Suprapubic skin (tissue), 4 donors: ENCODE results near the gene NPAS3. TPM values are rescaled to one million over a fixed set of nuclear protein-coding genes. Genes with fewer than 3 reads are reported as not detected.

Experiments used
- DNase-seq, 2 donors: peaks; one replicate each; pipeline ENCODE4 v3.0.0-alpha.2; 2019; ENCODE audit warnings: low spot score in 2 of 2
- H3K27ac ChIP-seq: fragments of 200-600 bp; sonication (generic); one replicate; pipeline ENCODE4 v1.5.1; 2019
- H3K27me3 ChIP-seq: fragments of 200-600 bp; sonication (generic); one replicate; pipeline ENCODE4 v1.5.1; 2019
- H3K36me3 ChIP-seq: fragments of 200-600 bp; sonication (generic); one replicate; pipeline ENCODE4 v1.5.1; 2019
- H3K4me1 ChIP-seq: fragments of 200-600 bp; sonication (generic); one replicate; pipeline ENCODE4 v1.5.1; 2019
- H3K4me3 ChIP-seq: fragments of 200-600 bp; sonication (generic); one replicate; pipeline ENCODE4 v1.5.1; 2019; ENCODE audit warnings: mild to moderate bottlenecking
- H3K9me3 ChIP-seq: fragments of 200-600 bp; sonication (generic); one replicate; pipeline ENCODE4 v1.5.1; 2019
- EP300 ChIP-seq: sonication (generic); formaldehyde crosslinking; IDR thresholded peaks from one replicate; pipeline ENCODE4 v1.6.1; 2017; ENCODE audit warnings: antibody characterized with exemption
- POLR2A ChIP-seq, 2 donors: fragments of 450-650 bp; IDR thresholded peaks; one replicate each; pipeline ENCODE4 v1.6.1; 2017; ENCODE audit warnings: antibody characterized with exemption in 2 of 2, mild to moderate bottlenecking in 2 of 2, moderate library complexity in 2 of 2
- POLR2AphosphoS5 ChIP-seq, 3 donors: sonication (generic); formaldehyde crosslinking; IDR thresholded peaks; one replicate each; pipeline ENCODE4 v1.6.1; 2017; ENCODE audit warnings: antibody characterized with exemption in 3 of 3
- WGBS: methylation state at CpG from one replicate; pipeline ENCODE4 v1.1.5; 2018; 5-methylcytosine and 5-hydroxymethylcytosine counted together
- total RNA-seq, 4 donors: library from RNA; depleted of rRNA; stranded (reverse); fragments of >200 nt; gene quantifications; one replicate each; pipeline ENCODE4 v1.1.0, GENCODE V29; 2016
- TF ChIP-seq, protein P1 (sequence below), 2 donors: fragments of 200-600 bp in 1 of 2; fragments of 450-650 bp in 1 of 2; sonication (generic) in 1 of 2; IDR thresholded peaks; one replicate each; pipeline ENCODE4 v1.5.1; 2016 to 2019; ENCODE audit warnings: antibody characterized with exemption in 2 of 2, mild to moderate bottlenecking in 1 of 2, moderate library complexity in 1 of 2

Gene NPAS3
- total RNA-seq, 4 donors from 2014 or later: 0.17 to 0.45 (median 0.29) TPM; not detected in 1

DNA sequence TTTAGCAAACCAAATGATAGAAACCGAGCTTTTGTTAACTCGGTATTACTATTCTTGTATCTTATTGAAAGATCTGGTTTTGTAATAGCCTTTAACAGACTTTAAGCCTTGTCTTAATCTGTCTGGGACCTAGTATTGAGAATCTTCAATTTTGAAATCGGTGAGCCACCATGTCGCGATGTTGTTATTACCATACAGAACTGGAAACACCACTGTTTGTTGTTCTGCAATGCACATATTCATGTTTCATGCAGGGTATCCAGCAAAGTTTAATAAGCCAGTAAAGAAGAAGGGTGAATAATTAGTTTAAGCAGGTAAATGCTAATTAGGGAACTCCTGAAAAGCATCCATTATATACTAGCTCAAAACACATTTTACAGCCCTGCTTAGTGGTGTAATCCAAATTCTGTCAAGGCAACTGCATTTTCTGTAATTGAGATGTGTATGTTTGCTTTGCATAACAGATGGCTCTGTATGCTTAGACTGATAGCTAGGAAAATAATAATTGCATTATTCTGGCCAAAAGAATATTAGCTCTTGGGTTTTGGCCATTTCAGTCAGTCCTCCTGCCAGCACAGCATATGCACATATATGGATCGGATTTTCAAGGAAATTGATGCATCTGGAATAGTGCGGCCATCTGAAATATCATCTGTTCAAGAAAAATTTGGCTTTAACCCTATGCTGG lies 623.0 kb downstream of the NPAS3 start:
- H3K4me1 ChIP-seq: peaks cover 8% of the 10 kb centered on the region
- TF ChIP-seq EP300 (no peak), POLR2AphosphoS5 (IDR thresholded peaks at IDR 0.05) (no peak), POLR2A (IDR thresholded peaks at IDR 0.05) (no peak)
- TF ChIP-seq, protein P1, sequence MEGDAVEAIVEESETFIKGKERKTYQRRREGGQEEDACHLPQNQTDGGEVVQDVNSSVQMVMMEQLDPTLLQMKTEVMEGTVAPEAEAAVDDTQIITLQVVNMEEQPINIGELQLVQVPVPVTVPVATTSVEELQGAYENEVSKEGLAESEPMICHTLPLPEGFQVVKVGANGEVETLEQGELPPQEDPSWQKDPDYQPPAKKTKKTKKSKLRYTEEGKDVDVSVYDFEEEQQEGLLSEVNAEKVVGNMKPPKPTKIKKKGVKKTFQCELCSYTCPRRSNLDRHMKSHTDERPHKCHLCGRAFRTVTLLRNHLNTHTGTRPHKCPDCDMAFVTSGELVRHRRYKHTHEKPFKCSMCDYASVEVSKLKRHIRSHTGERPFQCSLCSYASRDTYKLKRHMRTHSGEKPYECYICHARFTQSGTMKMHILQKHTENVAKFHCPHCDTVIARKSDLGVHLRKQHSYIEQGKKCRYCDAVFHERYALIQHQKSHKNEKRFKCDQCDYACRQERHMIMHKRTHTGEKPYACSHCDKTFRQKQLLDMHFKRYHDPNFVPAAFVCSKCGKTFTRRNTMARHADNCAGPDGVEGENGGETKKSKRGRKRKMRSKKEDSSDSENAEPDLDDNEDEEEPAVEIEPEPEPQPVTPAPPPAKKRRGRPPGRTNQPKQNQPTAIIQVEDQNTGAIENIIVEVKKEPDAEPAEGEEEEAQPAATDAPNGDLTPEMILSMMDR (IDR thresholded peaks at IDR 0.05): no peak
- WGBS: 83% methylated on average over 7 of the region's 7 CpGs
- H3K9me3 ChIP-seq: no peaks in the 10 kb centered on the region
- H3K27me3 ChIP-seq: no peaks in the 10 kb centered on the region
- H3K36me3 ChIP-seq: no peaks in the 10 kb centered on the region
- no peak for DNase-seq
- no peak overlapping the region for H3K27ac ChIP-seq
- no peak overlapping the region for H3K4me3 ChIP-seq

DNA sequence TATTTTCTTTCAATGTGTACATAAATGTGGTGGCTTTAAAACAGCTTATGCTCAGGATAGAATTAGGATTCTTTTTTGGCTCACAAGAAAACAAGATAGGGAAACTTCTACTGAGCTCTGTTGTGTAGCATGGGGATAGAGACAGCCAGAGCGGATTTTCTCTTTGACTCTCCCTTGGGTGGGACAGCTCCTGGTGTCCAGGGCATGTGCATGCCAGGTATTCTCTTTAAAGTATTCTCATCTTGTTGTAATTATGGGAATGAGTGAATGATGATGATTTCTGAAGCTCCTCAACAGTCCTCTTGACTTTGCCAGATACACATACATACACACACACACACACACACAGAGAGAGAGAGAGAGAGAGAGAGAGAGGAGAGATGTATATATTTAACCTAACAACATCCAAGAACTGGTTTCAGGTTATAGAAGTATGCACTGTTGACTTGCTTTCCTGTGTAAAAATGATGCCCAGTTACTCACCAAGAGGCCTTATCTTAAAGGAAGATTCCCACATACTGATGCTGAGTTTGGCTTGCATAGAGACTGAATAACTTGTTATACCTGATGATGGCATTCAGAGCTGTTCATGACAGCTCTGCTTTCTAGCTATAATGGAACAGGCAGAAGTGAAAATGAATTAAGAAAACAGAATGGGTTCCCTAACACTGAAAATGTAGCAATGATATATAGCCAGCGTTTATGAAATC lies 624.7 kb downstream of the NPAS3 start:
- no peak overlapping the region for H3K27ac ChIP-seq
- H3K4me1 ChIP-seq: peaks cover 11% of the 10 kb centered on the region
- H3K4me3 ChIP-seq: no peak overlapping the region
- H3K36me3 ChIP-seq: no peaks in the 10 kb centered on the region
- WGBS: 99% methylated on average over 2 of the region's 2 CpGs
- H3K27me3 ChIP-seq: no peaks in the 10 kb centered on the region
- no peaks in the 10 kb centered on the region for H3K9me3 ChIP-seq
- DNase-seq: no peak
- TF ChIP-seq POLR2AphosphoS5 (IDR thresholded peaks at IDR 0.05): no peak
- no peak for TF ChIP-seq POLR2A (IDR thresholded peaks at IDR 0.05)
- TF ChIP-seq, protein P1 (IDR thresholded peaks at IDR 0.05): no peak
- no peak for TF ChIP-seq EP300

DNA sequence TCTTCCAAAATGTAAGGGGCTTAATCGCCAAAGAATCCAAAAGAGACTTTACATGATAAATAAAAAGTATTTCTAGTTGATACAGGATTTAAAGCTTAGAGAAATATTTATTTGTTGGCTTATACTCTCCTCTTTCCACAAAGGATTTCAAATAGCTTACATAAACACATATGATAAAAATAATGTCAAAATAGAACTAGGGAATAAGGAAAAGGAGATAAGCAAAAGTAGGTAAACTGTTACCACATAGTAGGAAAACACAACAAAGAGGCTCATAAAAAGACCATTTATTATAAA lies 625.2 kb downstream of the NPAS3 start:
- H3K27me3 ChIP-seq: no peaks in the 10 kb centered on the region
- no peak for TF ChIP-seq POLR2A (IDR thresholded peaks at IDR 0.05)
- no peak for TF ChIP-seq EP300
- no peak for TF ChIP-seq POLR2AphosphoS5 (IDR thresholded peaks at IDR 0.05)
- TF ChIP-seq, protein P1 (IDR thresholded peaks at IDR 0.05): no peak
- no peak overlapping the region for H3K4me3 ChIP-seq
- no peak for DNase-seq
- H3K36me3 ChIP-seq: no peaks in the 10 kb centered on the region
- 89% methylated on average over 1 of the region's 1 CpG for WGBS
- H3K27ac ChIP-seq: no peak overlapping the region
- no peaks in the 10 kb centered on the region for H3K9me3 ChIP-seq
- peaks cover 15% of the 10 kb centered on the region for H3K4me1 ChIP-seq

DNA sequence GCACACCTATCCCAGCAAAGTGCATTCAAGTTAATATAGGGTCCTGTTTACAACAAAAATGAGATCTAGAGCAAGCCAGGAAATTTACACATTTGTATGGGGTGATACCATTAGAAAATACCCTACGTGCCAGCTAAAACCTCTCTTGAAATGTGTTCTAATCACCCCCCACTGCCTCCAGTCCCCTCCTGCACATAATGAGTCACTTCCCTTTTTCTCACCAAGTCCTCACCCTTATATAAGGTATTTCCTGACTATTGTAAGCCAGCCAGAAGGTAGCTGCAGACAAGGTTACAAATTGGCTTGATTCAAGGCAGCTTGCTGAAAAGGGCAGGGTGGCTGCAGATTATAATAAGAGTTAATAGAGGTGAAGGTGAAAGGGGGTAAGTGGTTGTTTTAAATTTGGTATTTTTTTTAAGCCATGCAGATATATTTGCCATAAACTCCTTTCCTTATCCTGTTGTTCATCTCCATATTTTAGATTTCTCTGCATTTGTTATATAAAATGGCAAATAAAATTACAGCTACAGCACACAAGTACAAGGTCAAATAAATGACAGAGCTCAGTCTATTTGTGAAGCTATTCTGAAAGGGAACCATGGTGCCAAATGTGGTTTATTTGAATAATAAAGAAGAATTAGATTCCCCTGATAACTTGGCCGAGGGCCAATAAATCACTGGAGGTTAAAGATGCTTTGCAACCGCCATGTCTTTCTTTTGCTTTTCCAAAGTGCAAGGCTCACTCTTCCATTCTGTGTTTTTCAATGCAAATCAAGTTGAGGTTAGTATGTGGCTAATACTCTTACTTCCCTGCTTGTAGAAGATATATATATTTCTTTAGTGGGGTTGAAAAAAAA lies 626.3 kb downstream of the NPAS3 start:
- WGBS: 29% methylated on average over 3 of the region's 3 CpGs
- no peaks in the 10 kb centered on the region for H3K27me3 ChIP-seq
- H3K4me1 ChIP-seq: peaks cover 16% of the 10 kb centered on the region
- no peaks in the 10 kb centered on the region for H3K36me3 ChIP-seq
- H3K27ac ChIP-seq: no peak overlapping the region
- no peaks in the 10 kb centered on the region for H3K9me3 ChIP-seq
- TF ChIP-seq EP300 (no peak), POLR2AphosphoS5 (IDR thresholded peaks at IDR 0.05) (no peak), POLR2A (IDR thresholded peaks at IDR 0.05) (no peak)
- TF ChIP-seq, protein P1 (IDR thresholded peaks at IDR 0.05): no peak
- H3K4me3 ChIP-seq: no peak overlapping the region
- no peak for DNase-seq

GRCh38 chr14:33566082-33566481 lies 627.4 kb downstream of the NPAS3 start:
- 92% methylated on average over 9 of the region's 9 CpGs for WGBS
- Histone ChIP-seq H3K4me1 (peaks cover 21% of the 10 kb centered on the region), H3K9me3 (no peaks in the 10 kb centered on the region), H3K4me3 (no peak overlapping the region), H3K27ac (no peak overlapping the region), H3K27me3 (no peaks in the 10 kb centered on the region), H3K36me3 (no peaks in the 10 kb centered on the region)
- TF ChIP-seq POLR2AphosphoS5 (IDR thresholded peaks at IDR 0.05) (no peak), EP300 (no peak), POLR2A (IDR thresholded peaks at IDR 0.05) (no peak)
- TF ChIP-seq, protein P1 (IDR thresholded peaks at IDR 0.05): no peak
- no peak for DNase-seq
